ENCODE data around the gene AQP12B. TPM values are rescaled to one million over a fixed set of nuclear protein-coding genes. Genes with fewer than 3 reads are reported as not detected.

The AQP12B gene
- total and polyA plus RNA-seq, 9 of the 15 experiments (the other 6 are each of a cell fraction or from before 2014, with no cell fraction given), result not detected

- TF ChIP-seq, protein P1, sequence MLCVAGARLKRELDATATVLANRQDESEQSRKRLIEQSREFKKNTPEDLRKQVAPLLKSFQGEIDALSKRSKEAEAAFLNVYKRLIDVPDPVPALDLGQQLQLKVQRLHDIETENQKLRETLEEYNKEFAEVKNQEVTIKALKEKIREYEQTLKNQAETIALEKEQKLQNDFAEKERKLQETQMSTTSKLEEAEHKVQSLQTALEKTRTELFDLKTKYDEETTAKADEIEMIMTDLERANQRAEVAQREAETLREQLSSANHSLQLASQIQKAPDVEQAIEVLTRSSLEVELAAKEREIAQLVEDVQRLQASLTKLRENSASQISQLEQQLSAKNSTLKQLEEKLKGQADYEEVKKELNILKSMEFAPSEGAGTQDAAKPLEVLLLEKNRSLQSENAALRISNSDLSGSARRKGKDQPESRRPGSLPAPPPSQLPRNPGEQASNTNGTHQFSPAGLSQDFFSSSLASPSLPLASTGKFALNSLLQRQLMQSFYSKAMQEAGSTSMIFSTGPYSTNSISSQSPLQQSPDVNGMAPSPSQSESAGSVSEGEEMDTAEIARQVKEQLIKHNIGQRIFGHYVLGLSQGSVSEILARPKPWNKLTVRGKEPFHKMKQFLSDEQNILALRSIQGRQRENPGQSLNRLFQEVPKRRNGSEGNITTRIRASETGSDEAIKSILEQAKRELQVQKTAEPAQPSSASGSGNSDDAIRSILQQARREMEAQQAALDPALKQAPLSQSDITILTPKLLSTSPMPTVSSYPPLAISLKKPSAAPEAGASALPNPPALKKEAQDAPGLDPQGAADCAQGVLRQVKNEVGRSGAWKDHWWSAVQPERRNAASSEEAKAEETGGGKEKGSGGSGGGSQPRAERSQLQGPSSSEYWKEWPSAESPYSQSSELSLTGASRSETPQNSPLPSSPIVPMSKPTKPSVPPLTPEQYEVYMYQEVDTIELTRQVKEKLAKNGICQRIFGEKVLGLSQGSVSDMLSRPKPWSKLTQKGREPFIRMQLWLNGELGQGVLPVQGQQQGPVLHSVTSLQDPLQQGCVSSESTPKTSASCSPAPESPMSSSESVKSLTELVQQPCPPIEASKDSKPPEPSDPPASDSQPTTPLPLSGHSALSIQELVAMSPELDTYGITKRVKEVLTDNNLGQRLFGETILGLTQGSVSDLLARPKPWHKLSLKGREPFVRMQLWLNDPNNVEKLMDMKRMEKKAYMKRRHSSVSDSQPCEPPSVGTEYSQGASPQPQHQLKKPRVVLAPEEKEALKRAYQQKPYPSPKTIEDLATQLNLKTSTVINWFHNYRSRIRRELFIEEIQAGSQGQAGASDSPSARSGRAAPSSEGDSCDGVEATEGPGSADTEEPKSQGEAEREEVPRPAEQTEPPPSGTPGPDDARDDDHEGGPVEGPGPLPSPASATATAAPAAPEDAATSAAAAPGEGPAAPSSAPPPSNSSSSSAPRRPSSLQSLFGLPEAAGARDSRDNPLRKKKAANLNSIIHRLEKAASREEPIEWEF (CRISPR knock-in tag; IDR thresholded peaks at IDR 0.05), result no peak
- no peak for TF ChIP-seq ELK1 (CRISPR knock-in tag; IDR thresholded peaks at IDR 0.05)
- no peak for TF ChIP-seq TAF9B (IDR thresholded peaks at IDR 0.05; ENCODE audit: partially characterized antibody)
- no peak for TF ChIP-seq ZNF655 (CRISPR knock-in tag; IDR thresholded peaks at IDR 0.05)
- TF ChIP-seq, protein P2, sequence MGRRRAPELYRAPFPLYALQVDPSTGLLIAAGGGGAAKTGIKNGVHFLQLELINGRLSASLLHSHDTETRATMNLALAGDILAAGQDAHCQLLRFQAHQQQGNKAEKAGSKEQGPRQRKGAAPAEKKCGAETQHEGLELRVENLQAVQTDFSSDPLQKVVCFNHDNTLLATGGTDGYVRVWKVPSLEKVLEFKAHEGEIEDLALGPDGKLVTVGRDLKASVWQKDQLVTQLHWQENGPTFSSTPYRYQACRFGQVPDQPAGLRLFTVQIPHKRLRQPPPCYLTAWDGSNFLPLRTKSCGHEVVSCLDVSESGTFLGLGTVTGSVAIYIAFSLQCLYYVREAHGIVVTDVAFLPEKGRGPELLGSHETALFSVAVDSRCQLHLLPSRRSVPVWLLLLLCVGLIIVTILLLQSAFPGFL (CRISPR knock-in tag; IDR thresholded peaks at IDR 0.05), result no peak
- no peak for TF ChIP-seq SNRNP70 (optimal IDR thresholded peaks at IDR 0.05; ENCODE audit: low read depth, low read length)
These were observed 39.7 kb upstream of the AQP12B start (continued) for GRCh38 chr2:240722376-240722775.
